ENCODE data around the gene GAL3ST1.
"Not testable (repeated sequence)": the region's sequence is repeated elsewhere in the genome, so short reads cannot be mapped to it uniquely, and the experiment has no call there.

Gene GAL3ST1

GRCh38 chr22:30569674-30570202 is 4.7 kb downstream of the GAL3ST1 start:
- DNase-seq (ENCODE audit: low read depth, low spot score) = no peak
- no peak overlapping the region for H3K4me3 ChIP-seq (ENCODE audit: low read length)

- H3K4me3 ChIP-seq (ENCODE audit: low read length) = no peak overlapping the region
- no peak for DNase-seq (ENCODE audit: low read depth, low spot score)
Observed at GRCh38 chr22:30568137-30568805, 6.2 kb downstream of the GAL3ST1 start.

GRCh38 chr22:30567277-30567676 is 7.2 kb downstream of the GAL3ST1 start:
- H3K4me3 ChIP-seq (ENCODE audit: low read length); DNase-seq (ENCODE audit: low read depth, low spot score): not testable (repeated sequence)

GRCh38 chr22:30566125-30566524 is 8.3 kb downstream of the GAL3ST1 start:
- DNase-seq (ENCODE audit: low read depth, low spot score) = no peak
- no peak overlapping the region for H3K4me3 ChIP-seq (ENCODE audit: low read length)

GRCh38 chr22:30565341-30565740 is 9.1 kb downstream of the GAL3ST1 start:
- H3K4me3 ChIP-seq (ENCODE audit: low read length) = no peak overlapping the region
- no peak for DNase-seq (ENCODE audit: low read depth, low spot score)

- no peak overlapping the region for H3K4me3 ChIP-seq (ENCODE audit: low read length)
- DNase-seq (ENCODE audit: low read depth, low spot score) = no peak
Observed at GRCh38 chr22:30564761-30565119, 9.7 kb downstream of the GAL3ST1 start.

GRCh38 chr22:30564045-30564760 is 10.3 kb downstream of the GAL3ST1 start:
- no peak for DNase-seq (ENCODE audit: low read depth, low spot score)
- no peak overlapping the region for H3K4me3 ChIP-seq (ENCODE audit: low read length)

- H3K4me3 ChIP-seq (ENCODE audit: low read length) = no peak overlapping the region
- no peak for DNase-seq (ENCODE audit: low read depth, low spot score)
Observed at GRCh38 chr22:30562366-30562765, 12.1 kb downstream of the GAL3ST1 start.

GRCh38 chr22:30561402-30562189 is 12.9 kb downstream of the GAL3ST1 start:
- DNase-seq (ENCODE audit: low read depth, low spot score) = no peak
- no peak overlapping the region for H3K4me3 ChIP-seq (ENCODE audit: low read length)

- not testable (repeated sequence) for DNase-seq (ENCODE audit: low read depth, low spot score); H3K4me3 ChIP-seq (ENCODE audit: low read length)
Observed at GRCh38 chr22:30560643-30561202, 13.7 kb downstream of the GAL3ST1 start.

GRCh38 chr22:30559889-30560288 is 14.6 kb downstream of the GAL3ST1 start:
- no peak for DNase-seq (ENCODE audit: low read depth, low spot score)
- H3K4me3 ChIP-seq (ENCODE audit: low read length) = no peak overlapping the region

GRCh38 chr22:30557243-30557642 is 17.2 kb downstream of the GAL3ST1 start:
- DNase-seq (ENCODE audit: low read depth, low spot score) = no peak
- no peak overlapping the region for H3K4me3 ChIP-seq (ENCODE audit: low read length)

GRCh38 chr22:30556388-30556787 is 18.1 kb downstream of the GAL3ST1 start:
- DNase-seq (ENCODE audit: low read depth, low spot score) = no peak

GRCh38 chr22:30555282-30556210 is 18.9 kb downstream of the GAL3ST1 start:
- H3K4me3 ChIP-seq (ENCODE audit: low read length) = no peak overlapping the region
- DNase-seq (ENCODE audit: low read depth, low spot score) = no peak

More at GRCh38 chr22:30556388-30556787, 18.1 kb downstream of the GAL3ST1 start:
- H3K4me3 ChIP-seq (ENCODE audit: low read length) = no peak overlapping the region

- no peak for DNase-seq (ENCODE audit: low read depth, low spot score)
- H3K4me3 ChIP-seq (ENCODE audit: low read length) = no peak overlapping the region
Observed at GRCh38 chr22:30553971-30554370, 20.5 kb downstream of the GAL3ST1 start.

- DNase-seq (ENCODE audit: low read depth, low spot score) = no peak
- no peak overlapping the region for H3K4me3 ChIP-seq (ENCODE audit: low read length)
Observed at GRCh38 chr22:30552719-30553118, 21.7 kb downstream of the GAL3ST1 start.

- H3K4me3 ChIP-seq (ENCODE audit: low read length); DNase-seq (ENCODE audit: low read depth, low spot score): not testable (repeated sequence)
Observed at GRCh38 chr22:30551813-30552212, 22.7 kb downstream of the GAL3ST1 start.

GRCh38 chr22:30547188-30547587 is 27.3 kb downstream of the GAL3ST1 start:
- no peak for DNase-seq (ENCODE audit: low read depth, low spot score)
- no peak overlapping the region for H3K4me3 ChIP-seq (ENCODE audit: low read length)

Measured in Jurkat, Clone E6-1 (cell line).